HG03442 (cell line): ENCODE measurements around the gene AOPEP.
"Not testable (repeated sequence)": the region's sequence is repeated elsewhere in the genome, so short reads cannot be mapped to it uniquely, and the experiment has no call there.

Experiments
- ATAC-seq: cut with Tn5 transposase; IDR thresholded peaks from one replicate; pipeline ENCODE4 v1.9.1; 2021; ENCODE audit warnings: mild to moderate bottlenecking, moderate library complexity; ENCODE audit not compliant: unreplicated experiment

Gene AOPEP

GRCh38 chr9:94840738-94841137 lies 114.2 kb downstream of the AOPEP start:
- no peak for ATAC-seq

- no peak for ATAC-seq
Measured at GRCh38 chr9:94843134-94843533, 116.6 kb downstream of the AOPEP start.

GRCh38 chr9:94846739-94847138 lies 120.2 kb downstream of the AOPEP start:
- ATAC-seq, result no peak

GRCh38 chr9:94847486-94847885 lies 121.0 kb downstream of the AOPEP start:
- ATAC-seq, result no peak

GRCh38 chr9:94848791-94849190 lies 122.3 kb downstream of the AOPEP start:
- ATAC-seq, result not testable (repeated sequence)

GRCh38 chr9:94850540-94851434 lies 124.3 kb downstream of the AOPEP start:
- no peak for ATAC-seq

- ATAC-seq, result no peak
Measured at GRCh38 chr9:94851467-94851866, 125.0 kb downstream of the AOPEP start.

- ATAC-seq, result no peak
Measured at GRCh38 chr9:94851892-94852291, 125.4 kb downstream of the AOPEP start.

GRCh38 chr9:94852373-94852772 lies 125.9 kb downstream of the AOPEP start:
- no peak for ATAC-seq

GRCh38 chr9:94853887-94854286 lies 127.4 kb downstream of the AOPEP start:
- no peak for ATAC-seq

- no peak for ATAC-seq
Measured at GRCh38 chr9:94855903-94856302, 129.4 kb downstream of the AOPEP start.

GRCh38 chr9:94857791-94858190 lies 131.3 kb downstream of the AOPEP start:
- ATAC-seq, result no peak

GRCh38 chr9:94859226-94859625 lies 132.7 kb downstream of the AOPEP start:
- ATAC-seq, result no peak

- no peak for ATAC-seq
Measured at GRCh38 chr9:94859891-94860290, 133.4 kb downstream of the AOPEP start.

- peak; percentile 95 for ATAC-seq
Measured at GRCh38 chr9:94860678-94861588, 134.4 kb downstream of the AOPEP start.

- no peak for ATAC-seq
Measured at GRCh38 chr9:94861589-94862272, 135.2 kb downstream of the AOPEP start.

GRCh38 chr9:94864196-94864595 lies 137.7 kb downstream of the AOPEP start:
- no peak for ATAC-seq

- no peak for ATAC-seq
Measured at GRCh38 chr9:94864862-94865509, 138.5 kb downstream of the AOPEP start.

GRCh38 chr9:94865582-94866452 lies 139.3 kb downstream of the AOPEP start:
- no peak for ATAC-seq

GRCh38 chr9:94866770-94867169 lies 140.3 kb downstream of the AOPEP start:
- no peak for ATAC-seq
